GM21526 (cell line): Measurements from ENCODE around the gene MED31.
"Not testable (repeated sequence)": the region's sequence is repeated elsewhere in the genome, so short reads cannot be mapped to it uniquely, and the experiment has no call there.

Experiments
- ATAC-seq: cut with Tn5 transposase; IDR thresholded peaks from one replicate; pipeline ENCODE4 v1.9.1; 2021; ENCODE audit warnings: moderate library complexity; ENCODE audit not compliant: unreplicated experiment, low FRiP score

MED31 gene

DNA sequence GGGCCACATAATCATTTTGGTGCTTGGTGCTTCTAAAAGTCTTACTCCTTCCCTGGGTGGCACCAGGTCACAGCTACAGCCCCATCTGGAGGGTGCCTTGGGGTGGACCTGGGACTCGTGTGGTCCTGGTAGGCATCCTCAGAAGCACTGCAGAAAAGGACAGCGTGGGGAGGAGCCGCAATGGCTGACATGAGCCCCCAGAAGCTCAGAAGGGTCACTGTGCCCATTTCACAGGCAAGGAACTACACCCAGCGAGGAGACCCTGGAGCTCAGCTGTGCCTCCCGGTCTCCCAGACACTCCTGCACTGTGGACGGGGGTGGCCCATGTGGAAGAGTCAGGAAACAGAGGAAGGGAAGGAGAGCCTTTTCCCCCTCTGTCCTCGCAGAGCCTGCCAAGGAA, 26.5 kb upstream of the MED31 start:
- ATAC-seq, result no peak

DNA sequence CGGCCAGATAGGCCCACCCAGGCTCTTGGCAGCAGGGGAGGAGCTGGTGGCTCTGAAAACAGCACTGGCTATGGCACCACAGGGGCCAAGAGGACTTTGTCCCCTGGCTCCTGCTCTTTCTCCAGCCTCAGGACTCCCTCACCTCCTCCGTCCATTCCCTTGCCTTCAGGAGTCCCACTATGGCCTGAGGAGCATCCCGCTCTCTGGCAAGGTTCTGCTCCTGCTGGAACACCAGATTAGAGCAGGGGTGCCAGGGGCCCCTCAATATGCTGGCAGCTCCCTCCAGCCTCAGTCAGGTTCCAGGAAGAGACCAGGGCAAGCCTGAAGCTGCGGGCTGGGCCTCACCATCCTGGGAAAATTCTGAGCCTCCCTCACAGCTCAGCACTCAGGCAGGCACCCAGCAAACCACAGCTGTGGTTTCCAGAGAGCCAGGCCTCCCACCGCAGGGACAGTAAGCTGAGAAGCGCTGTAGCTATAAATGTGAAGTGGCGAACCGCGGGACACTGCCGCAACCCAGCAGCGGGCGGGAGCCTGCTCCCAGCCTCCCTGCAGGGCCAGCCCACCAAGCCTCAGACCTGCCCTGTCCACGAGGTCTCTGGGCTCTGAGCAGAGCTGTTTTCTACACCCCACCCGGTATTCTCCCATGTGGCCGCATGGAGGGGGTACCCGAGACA, 25.9 kb upstream of the MED31 start:
- no peak for ATAC-seq

DNA sequence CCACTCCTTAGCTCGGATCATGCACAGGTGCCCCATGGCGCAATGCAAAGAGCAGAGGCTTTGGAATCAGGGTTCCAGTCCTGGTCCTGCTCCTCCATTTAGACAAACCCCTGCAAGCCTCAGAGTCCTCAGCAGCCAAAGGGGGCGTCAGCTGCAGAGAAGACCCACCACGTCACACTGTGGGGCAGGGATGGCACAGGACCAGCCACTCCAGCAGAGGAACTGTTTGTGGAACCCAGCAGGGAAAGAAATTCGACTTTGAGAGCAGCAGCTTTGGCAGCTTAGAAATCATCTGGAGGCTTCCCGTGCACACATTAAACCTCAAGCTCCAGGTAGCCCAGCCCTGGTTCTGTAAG, 25.4 kb upstream of the MED31 start:
- ATAC-seq, result no peak

DNA sequence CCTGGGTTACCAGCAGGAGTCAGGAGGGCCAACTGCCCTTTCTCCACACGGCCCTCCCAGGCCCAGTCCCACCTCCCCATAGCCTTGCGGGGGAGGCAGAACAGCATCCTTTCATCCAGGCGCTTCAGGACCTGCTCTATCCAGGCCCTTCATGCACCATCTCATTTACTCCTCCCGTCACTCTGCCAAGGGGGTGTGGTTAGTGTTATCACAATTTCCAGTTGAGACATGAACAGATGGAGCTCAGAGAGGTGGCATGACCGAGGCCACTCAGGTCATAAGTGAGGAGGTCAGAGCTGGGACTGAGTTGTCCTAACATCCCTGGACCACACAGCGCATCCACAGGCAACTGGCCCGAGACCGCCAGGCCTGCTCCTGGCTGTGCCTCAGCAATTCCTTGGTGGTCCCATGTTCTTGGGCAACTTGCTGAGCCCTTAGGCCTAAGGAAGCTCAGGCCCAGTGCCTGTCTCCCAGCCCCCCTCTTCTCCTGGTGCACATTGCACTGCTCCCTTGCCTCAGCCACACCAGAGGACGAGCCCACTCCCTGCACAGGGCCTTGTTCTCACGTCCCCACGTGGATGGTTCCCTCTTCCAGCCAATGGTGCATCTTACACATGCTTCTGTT, 23.9 kb upstream of the MED31 start:
- no peak for ATAC-seq

DNA sequence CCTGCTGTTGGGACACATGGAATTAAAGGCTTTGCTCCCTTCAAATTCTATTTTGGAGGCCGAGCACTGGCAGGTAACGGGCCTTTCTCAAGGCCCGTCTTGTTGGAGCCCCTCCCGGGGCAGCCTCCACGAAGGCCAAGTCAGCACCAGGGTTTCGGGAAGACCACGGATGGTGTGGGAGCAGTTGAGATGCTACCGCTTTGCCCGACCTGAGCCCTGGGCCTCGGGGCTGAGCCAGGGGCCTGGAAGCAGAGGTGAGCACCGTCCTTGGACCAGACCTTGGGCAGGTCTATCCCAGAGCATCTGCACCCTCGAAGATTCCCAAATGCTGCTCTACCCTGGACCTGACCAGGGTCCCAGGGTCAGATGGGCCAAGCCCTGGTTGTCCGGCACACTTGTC, 23.2 kb upstream of the MED31 start:
- no peak for ATAC-seq

DNA sequence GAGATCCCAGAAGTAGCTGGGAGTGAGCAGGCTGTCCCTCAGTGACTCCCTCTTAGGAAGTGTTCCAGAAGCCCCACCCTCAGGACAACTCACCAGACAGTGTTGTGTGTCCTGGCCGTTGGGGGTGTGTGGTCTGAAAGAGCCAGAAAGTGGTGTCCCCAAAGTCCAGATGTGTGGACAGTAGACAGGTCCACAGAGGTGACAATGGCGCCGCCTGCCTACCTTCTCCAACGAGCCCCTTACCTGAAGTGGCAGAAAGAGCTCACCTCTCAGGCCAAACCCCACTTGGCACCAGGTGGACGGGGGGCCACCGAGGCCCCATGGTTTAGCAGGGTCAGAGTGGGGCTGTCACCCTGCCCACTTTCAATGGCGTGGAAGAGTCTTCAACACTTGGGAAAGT, 20.0 kb upstream of the MED31 start:
- no peak for ATAC-seq

DNA sequence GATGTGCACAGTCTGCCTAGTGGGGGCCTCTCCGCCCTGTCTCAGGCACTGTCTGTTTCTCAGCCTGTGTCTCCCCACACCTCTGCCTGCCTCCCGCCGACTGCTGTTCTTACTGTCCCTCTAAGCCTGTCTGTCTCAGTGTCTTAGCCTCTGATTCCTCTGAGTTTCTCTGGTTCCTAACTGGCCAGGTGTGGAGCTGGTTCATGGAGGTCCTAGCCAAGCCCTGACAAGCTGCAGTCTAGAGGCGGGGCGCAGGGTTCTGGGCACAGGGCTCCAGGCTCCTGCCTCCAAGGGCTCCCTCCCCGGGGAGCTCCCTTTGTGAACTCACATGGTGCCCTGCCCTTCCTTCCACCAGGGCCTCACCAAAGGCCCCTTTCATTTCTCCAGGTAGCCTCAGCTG, 19.6 kb upstream of the MED31 start:
- ATAC-seq, result no peak

DNA sequence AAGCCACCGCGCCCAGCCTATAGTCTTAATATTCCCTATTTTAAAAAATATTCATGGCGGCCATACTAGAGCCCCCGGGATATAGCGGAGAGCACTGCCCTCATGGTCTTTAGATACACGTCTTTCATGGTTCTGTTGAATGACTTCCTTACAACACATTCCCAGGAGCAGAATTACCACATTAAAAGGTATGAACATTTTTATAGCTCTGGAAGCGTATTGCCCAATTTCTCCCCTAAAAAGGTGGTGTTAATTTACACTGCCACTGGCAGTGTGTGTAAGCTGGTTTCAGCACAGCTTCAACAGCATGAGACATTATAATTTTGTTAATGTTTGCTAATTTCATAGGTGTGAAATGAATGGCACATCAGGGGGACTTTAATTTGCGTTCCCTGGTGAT, 19.2 kb upstream of the MED31 start:
- no peak for ATAC-seq

DNA sequence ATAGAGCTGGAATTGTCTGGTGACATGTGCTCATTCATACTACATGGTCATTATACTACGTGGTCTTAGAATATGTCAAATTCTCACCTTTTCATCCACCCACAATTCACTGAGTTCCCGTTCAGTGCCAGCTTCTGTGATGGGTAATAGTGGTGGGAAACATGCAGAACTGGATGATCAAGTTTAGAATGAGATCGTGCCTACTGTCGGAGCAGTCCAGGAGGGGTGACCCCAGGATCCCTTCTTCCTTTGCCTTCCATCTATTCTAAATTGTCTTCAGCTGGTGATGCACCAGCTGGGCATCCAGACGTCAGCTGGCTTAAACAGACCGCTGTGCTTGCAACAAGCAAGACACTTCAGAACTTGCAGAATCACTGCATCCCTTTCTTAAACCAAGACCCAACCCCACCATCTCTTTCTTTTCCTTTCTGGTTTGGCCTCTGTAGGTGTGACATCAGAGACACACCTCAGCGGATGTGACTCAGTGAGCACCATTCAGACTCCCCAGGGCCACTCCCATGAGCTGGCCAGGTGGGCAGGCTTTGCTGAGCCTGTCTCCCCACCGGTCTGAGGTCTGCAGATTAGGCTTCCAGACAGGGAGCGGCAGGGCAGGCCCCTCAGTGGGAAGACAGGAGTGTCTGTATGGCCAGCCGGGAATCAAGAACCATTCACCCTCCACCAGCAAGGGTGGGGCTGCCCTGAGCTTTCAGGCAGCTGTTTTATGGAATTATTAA, 18.2 kb upstream of the MED31 start:
- ATAC-seq, result no peak

DNA sequence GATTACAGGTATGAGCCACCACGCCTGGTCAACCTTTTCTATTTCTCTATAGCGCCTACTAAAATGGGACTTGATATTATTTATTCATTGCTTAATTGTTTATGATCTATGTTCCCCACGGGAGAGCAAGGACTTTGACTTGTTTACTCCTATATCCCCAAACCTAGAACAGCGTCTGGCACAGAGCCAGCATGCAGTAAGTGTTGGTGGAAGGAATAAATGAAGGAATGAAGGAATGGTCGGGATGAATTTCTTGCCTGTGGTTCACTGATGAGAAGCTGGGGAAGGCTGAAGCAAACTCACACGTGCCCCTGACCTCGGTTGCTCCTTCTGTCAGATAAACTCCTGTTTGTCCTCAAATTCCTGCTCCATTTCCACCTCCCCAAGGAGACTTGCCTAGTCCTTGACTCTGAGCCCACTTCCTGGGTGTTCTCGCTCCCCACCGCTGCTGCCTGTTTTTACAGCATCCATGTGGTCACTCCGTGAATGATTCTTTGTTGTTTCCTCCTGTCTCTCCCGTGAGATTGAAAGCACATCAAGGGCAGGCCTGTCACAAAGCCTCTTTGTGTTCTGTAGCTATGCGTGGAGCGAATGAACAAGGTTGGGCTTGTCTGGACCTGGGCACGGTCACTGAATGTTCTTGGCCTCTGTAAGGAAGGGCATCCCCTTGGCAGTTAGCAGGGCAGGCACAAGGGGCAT, 17.5 kb upstream of the MED31 start:
- ATAC-seq, result no peak

DNA sequence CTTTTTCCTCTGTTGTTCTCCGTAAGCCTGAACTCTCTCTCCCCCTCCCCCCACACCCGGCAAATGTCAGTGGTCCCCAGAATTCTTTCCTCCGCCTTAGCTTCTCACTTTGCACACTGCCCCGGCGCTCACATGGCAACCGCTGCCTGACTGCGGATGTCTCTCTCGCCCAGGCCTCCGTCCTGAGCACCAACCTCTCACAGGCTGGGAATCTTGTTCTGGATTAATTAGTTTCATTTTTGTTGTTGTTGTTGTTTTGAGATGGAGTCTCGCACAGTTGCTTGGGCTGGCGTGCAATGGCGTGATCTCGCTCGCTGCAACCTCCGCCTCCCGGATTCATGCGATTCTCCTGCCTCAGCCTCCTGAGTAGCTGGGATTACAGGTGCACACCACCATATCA, 16.8 kb upstream of the MED31 start:
- no peak for ATAC-seq

DNA sequence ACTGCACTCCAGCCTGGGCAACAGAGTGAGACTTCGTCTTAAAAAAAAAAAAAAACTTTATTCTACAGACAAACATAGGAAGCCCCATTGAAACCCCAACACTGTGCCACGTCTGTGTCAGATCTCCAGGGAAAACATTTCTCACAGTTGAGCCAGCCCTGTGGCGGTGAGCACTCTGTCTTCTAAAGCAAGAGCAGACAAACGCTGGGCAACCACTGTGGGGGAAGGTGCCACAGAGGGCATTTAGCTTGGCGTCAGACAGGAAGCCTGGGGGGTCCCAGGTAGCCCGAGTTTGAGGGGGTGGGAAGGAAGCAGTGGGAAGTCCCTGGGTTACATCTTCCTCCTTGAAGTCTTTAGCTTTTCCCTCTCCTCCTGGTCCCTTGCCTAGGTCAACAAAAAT, 16.1 kb upstream of the MED31 start:
- ATAC-seq, result no peak

DNA sequence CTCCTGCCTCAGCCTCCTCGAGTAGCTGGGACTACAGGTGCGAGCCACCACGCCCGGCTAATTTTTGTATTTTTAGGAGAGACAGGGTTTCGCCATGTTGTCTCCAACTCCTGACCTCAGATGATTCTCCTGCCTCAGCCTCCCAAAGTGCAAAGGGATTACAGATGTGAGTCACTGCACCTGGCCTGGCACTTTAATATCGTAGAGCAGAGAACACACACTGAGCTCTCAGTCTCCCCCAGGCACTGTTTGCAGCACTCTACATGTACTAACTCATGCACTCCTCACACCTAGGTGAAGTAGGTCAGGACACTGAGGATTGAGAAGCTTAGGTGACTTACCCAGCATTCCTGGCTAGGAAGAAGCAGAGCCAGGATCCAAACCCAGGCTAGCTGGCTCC, 15.2 kb upstream of the MED31 start:
- ATAC-seq, result no peak

DNA sequence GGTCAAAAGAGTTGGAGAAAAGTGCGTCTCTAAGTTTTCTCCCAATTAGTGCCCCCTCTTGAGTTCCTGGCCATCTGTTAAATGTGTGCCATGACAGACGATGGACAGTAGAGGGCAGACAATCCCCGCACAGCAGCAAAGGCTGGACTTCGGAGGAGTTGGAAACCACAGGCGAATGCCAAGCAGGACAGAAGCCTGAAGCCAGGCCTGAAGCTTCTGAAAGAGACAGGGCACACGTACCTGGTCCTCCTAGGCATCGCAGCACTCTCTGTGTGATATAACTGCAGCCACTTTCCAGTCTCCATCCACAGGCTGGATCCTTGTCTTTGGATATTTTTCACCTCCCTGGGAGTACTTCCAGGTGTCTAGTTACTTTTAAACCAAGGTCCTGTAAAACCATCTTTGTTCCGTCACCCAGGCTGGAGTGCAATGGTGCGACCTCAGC, 14.7 kb upstream of the MED31 start:
- no peak for ATAC-seq

DNA sequence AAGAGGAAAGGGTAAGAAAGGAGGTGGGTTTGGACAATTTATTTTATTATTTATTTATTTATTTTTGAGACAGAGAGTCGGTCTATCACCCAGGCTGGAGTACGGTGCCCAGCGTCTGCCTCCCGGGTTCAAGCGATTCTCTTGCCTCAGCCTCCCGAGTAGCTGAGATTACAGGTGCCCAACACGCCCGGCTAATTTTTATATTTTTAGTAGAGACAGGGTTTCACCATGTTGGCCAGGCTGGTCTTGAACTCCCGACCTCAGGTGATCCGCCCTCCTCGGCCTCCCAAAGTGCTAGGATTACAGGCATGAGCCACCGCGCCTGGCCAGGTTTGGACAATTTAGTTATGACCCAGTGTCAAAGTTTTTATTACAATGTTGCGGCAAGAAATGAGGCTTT, 11.8 kb upstream of the MED31 start:
- not testable (repeated sequence) for ATAC-seq

DNA sequence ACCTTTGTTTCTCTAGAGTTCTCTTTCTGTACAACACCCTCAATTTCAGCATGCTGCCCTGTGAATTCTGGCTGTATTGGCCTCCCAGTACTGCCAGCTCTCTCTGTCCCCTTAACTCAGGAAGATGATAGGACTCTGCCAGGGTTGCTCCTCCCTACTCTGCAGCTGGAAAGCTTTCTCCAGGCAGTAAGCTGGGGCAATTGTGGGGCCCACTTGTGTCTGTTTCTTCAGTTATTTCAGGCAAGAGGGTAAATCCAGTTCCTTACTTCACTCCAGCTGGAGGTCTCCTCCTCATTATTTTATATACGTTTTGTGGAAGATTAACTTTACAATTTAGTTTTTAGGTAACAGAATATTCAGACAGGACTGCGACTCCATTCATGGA, 10.1 kb upstream of the MED31 start:
- no peak for ATAC-seq

DNA sequence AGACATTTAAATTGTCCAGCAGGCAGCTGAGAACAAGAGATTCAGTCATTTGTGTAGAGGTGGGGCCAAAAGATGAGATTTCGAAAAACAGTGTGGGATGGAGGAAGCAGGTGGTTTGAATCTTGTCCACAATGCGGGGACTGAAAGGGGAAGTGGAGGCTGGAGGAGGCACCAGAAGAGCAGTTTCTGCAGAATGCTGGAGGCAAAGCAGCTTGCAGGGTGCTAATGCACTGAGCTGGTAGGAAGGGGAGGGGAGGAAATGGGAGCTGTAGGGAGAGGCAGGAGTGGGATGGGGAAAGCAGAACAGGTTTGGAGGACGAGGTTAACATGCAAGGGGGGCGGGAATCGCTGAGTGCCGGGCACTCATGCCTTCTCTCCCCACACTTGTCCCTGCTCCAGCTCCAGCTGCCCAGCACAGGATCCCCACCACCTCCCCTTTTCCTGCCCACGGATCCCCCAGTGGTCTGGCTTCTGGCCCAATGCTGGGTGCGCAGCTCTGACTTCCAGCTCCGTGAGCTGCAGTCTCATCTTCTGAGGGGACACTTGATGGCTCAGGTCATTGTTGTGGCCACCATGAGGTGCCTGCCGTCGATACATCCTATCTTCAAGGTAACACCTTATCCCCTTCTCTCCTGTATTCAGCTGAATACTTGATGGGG, 9.5 kb upstream of the MED31 start:
- ATAC-seq, result no peak

DNA sequence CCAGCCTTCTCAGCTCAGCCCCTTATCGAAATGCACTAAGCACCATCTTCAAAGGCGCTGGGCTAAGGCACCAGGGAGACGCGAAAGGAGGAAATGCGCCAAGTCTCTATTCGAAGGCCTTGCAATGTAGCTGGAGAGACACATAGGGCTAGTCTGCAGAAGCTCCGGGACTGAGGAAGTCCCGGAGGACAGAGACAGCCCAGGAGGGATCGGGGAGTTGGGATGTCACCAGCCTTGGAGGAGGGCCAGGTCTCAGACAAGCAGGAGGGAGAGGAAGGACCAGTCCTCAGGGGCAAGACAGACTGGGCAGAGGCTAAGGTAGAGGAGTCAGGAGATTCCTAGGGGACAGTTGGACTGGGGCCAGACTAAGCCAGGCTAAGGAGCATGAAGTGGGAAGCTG, 8.7 kb upstream of the MED31 start:
- ATAC-seq, result no peak

DNA sequence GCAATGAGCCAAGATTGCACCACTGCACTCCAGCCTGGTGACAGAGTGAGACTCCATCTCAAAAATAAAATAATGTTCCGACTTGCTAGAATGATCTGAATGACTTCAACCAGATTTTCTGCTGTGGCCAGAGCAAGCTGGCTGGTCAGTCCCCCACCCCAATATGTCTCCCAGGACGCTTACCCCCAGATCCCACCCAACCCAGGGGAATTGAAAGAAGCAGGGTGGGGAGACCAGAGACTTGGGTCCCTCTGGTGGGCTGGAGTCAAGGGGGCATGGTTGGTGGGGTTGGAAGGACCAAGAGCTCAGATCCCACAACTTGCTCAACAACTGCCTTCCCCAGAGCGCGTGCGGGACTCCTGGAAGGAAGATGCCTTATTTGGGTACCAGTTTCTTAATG, 7.0 kb upstream of the MED31 start:
- not testable (repeated sequence) for ATAC-seq

DNA sequence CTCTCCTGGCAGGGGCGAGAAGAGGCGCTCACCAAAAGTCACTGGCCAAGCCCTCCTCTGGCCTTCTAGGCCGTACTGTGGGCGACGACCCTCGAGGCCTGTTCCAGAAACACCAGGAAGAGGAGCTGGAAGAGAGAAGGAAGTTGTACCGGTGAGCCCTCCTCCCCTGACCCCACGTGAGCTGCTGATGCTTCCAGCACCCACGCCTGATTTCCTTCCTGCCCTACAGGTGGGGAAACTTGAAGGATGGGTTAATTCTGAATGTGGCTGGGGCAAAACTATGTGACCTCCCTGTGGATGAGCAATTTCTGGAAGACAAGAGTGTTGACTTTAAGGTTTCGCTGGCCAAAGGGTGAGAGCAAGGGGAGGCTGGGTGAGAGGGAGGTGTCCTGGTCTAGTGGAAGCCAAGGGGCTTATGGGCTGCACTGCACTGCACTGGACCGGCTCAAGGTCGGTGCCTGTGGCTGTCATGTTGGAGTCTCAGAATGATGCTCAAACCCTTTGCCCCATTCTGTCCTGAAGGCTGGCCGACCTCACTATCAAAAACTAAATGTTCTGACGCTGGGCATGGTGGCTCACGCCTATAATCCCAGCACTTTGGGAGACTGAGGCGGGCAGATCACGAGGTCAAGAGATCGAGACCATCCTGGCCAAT, 6.4 kb upstream of the MED31 start:
- no peak for ATAC-seq
